SU-DHL-6 (cell line): ENCODE results near the gene BRD1.

Experiments
- H2AFZ ChIP-seq: fragments of 200-600 bp; sonication (generic); 2 replicates; pipeline ENCODE4 v1.6.1; 2014; ENCODE audit warnings: low read depth, mild to moderate bottlenecking, moderate library complexity, mixed read lengths, antibody characterized with exemption, low read length; ENCODE audit not compliant: severe bottlenecking
- H3F3A ChIP-seq: fragments of 200-600 bp; shearing (Covaris generic); 2 replicates; pipeline ENCODE4 v1.6.0; 2016; ENCODE audit warnings: antibody characterized with exemption, mild to moderate bottlenecking; ENCODE audit not compliant: insufficient read depth
- H3K27ac ChIP-seq: fragments of 200-600 bp; sonication (generic); 2 replicates; pipeline ENCODE4 v1.5.1; 2016; ENCODE audit warnings: low read depth, mild to moderate bottlenecking, low read length, moderate library complexity, mixed read lengths
- H3K27me3 ChIP-seq: fragments of 200-600 bp; sonication (generic), shearing (Covaris generic); 2 replicates; pipeline ENCODE4 v1.6.0; 2014; ENCODE audit warnings: mild to moderate bottlenecking, low read length
- H3K36me3 ChIP-seq: fragments of 200-600 bp; sonication (generic); 2 replicates; pipeline ENCODE4 v1.6.1; 2014; ENCODE audit warnings: mild to moderate bottlenecking, low read length, mixed read lengths
- H3K4me2 ChIP-seq: fragments of 300-600, 200-600 bp; shearing (Covaris generic), sonication (generic); 2 replicates; pipeline ENCODE4 v1.6.0; 2014; ENCODE audit warnings: low read length, low read depth, mild to moderate bottlenecking; ENCODE audit not compliant: poor library complexity, severe bottlenecking
- H3K4me3 ChIP-seq: fragments of 200-600 bp; sonication (generic); 2 replicates; pipeline ENCODE4 v1.5.1; 2014; ENCODE audit warnings: antibody characterized with exemption, low read length, mild to moderate bottlenecking, mixed read lengths; ENCODE audit not compliant: insufficient read depth, poor library complexity, severe bottlenecking
- H3K79me2 ChIP-seq: fragments of 200-600 bp; sonication (generic); 2 replicates; pipeline ENCODE4 v1.6.1; 2014; ENCODE audit warnings: mild to moderate bottlenecking, low read length, moderate library complexity; ENCODE audit not compliant: insufficient read depth
- H3K9ac ChIP-seq: fragments of 200-600 bp; sonication (generic); 2 replicates; pipeline ENCODE4 v1.7.0; 2014; ENCODE audit warnings: mild to moderate bottlenecking, low read length
- H3K9me2 ChIP-seq: fragments of 200-600 bp; sonication (generic); replicated peaks from 2 replicates; pipeline ENCODE4 v1.6.1; 2014; ENCODE audit warnings: low read length; ENCODE audit not compliant: insufficient read depth
- H3K9me3 ChIP-seq: fragments of 200-600 bp; sonication (generic); 2 replicates; pipeline ENCODE4 v1.6.1; 2014; ENCODE audit warnings: low read length, mixed read lengths; ENCODE audit not compliant: insufficient read depth
- H4K20me1 ChIP-seq: fragments of 200-600 bp; sonication (generic); 2 replicates; pipeline ENCODE4 v1.6.1; 2014; ENCODE audit warnings: low read depth, mild to moderate bottlenecking, antibody characterized with exemption, low read length, moderate library complexity, mixed read lengths
- CTCF ChIP-seq: fragments of 200-600 bp; sonication (generic); IDR thresholded peaks from one replicate; pipeline ENCODE4 v1.5.1; 2017; ENCODE audit warnings: antibody characterized with exemption, mild to moderate bottlenecking, low read length, moderate library complexity; ENCODE audit not compliant: insufficient read depth, poor library complexity, severe bottlenecking
- EZH2phosphoT487 ChIP-seq: fragments of 200-600 bp; sonication (generic), shearing (Covaris generic); conservative IDR thresholded peaks from 2 replicates; pipeline ENCODE4 v1.6.1; 2018; ENCODE audit warnings: mild to moderate bottlenecking, antibody characterized with exemption, low read length, moderate library complexity, mixed read lengths

The BRD1 gene

GRCh38 chr22:49791682-49792081 lies 36.0 kb downstream of the BRD1 start:
- Histone ChIP-seq H3K4me2 (no peak overlapping the region), H3K9ac (no peak overlapping the region), H3K4me3 (no peak overlapping the region), H3K27ac (no peak overlapping the region), H3K9me3 (no peaks in the 10 kb centered on the region), H3K9me2 (no peaks in the 10 kb centered on the region), H2AFZ (no peak overlapping the region), H3K36me3 (no peaks in the 10 kb centered on the region), H3K79me2 (no peaks in the 10 kb centered on the region; the same call in 1 of the 2 replicates), H4K20me1 (no peaks in the 10 kb centered on the region; the same call in 1 of the 2 replicates), H3K27me3 (no peaks in the 10 kb centered on the region), H3F3A (no peaks in the 10 kb centered on the region)
- TF ChIP-seq EZH2phosphoT487, result no peak
- TF ChIP-seq CTCF, result no peak

DNA sequence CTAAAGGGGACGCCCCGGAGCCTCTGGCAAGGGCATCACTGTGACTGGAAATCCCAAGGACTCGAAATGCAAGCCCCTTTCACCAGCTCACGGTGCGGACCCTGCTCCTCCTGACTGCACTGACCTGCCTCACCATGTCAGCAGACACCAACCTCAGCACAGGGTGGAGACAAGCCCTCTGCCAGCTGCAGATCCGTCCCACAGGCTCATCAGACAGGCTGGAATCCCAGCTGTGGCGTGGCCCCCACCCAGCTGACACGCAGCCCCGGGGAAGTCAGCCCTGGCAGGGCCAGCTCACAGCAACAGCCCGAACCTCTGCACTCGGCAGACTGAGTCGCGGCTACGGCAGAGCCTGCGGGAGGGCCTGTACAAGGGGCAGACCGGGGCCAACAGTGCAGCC lies 36.8 kb downstream of the BRD1 start:
- Histone ChIP-seq H3K27me3 (no peaks in the 10 kb centered on the region), H3K27ac (no peak overlapping the region), H3K4me3 (no peak overlapping the region), H3K9ac (no peak overlapping the region), H3K36me3 (no peaks in the 10 kb centered on the region), H4K20me1 (no peaks in the 10 kb centered on the region; the same call in 1 of the 2 replicates), H3K4me2 (no peak overlapping the region), H3K9me2 (no peaks in the 10 kb centered on the region), H3K9me3 (no peaks in the 10 kb centered on the region), H2AFZ (no peak overlapping the region), H3F3A (no peaks in the 10 kb centered on the region), H3K79me2 (no peaks in the 10 kb centered on the region; the same call in 1 of the 2 replicates)
- no peak for TF ChIP-seq CTCF
- TF ChIP-seq EZH2phosphoT487, result no peak

GRCh38 chr22:49789289-49790141 lies 38.2 kb downstream of the BRD1 start:
- Histone ChIP-seq H3K4me2 (no peak overlapping the region), H3K4me3 (no peak overlapping the region), H3K27ac (no peak overlapping the region), H3K27me3 (no peaks in the 10 kb centered on the region), H3K79me2 (no peaks in the 10 kb centered on the region; the same call in 1 of the 2 replicates), H3K36me3 (no peaks in the 10 kb centered on the region), H3F3A (no peaks in the 10 kb centered on the region), H3K9me3 (no peaks in the 10 kb centered on the region), H3K9me2 (no peaks in the 10 kb centered on the region), H2AFZ (no peak overlapping the region), H4K20me1 (no peaks in the 10 kb centered on the region; the same call in 1 of the 2 replicates), H3K9ac (no peak overlapping the region)
- no peak for TF ChIP-seq EZH2phosphoT487
- TF ChIP-seq CTCF, result no peak
